Fibroblast of mammary gland (primary cell): ENCODE results near the gene CSNK2A3.

ENCODE experiments used
- DNase-seq: peaks from one replicate; pipeline ENCODE4 v3.0.0-alpha.2; 2010; ENCODE audit warnings: low read depth
- H3K4me3 ChIP-seq: 2 replicates; pipeline ENCODE4 v1.5.1; 2011; ENCODE audit warnings: low read depth, mild to moderate bottlenecking, low read length, moderate library complexity; ENCODE audit not compliant: control insufficient read depth
- CTCF ChIP-seq: conservative IDR thresholded peaks from 2 replicates; pipeline ENCODE4 v1.5.1; 2011; ENCODE audit warnings: low read depth, low read length, inconsistent platforms; ENCODE audit not compliant: control insufficient read depth, insufficient read depth

The CSNK2A3 gene

GRCh38 chr11:11324090-11324489 lies 29.0 kb downstream of the CSNK2A3 start:
- no peak for TF ChIP-seq CTCF
- peak; percentile 48 for DNase-seq
- H3K4me3 ChIP-seq, result no peak overlapping the region

- DNase-seq, result no peak
- TF ChIP-seq CTCF, result no peak
- no peak overlapping the region for H3K4me3 ChIP-seq
Measured at GRCh38 chr11:11322101-11322500, 30.9 kb downstream of the CSNK2A3 start.

- no peak for DNase-seq
Measured at GRCh38 chr11:11320825-11321224, 32.2 kb downstream of the CSNK2A3 start.

GRCh38 chr11:11318961-11319360 lies 34.1 kb downstream of the CSNK2A3 start:
- H3K4me3 ChIP-seq, result no peak overlapping the region
- no peak for DNase-seq
- no peak for TF ChIP-seq CTCF

More at GRCh38 chr11:11320825-11321224, 32.2 kb downstream of the CSNK2A3 start:
- H3K4me3 ChIP-seq, result no peak overlapping the region
- no peak for TF ChIP-seq CTCF

GRCh38 chr11:11318461-11318860 lies 34.6 kb downstream of the CSNK2A3 start:
- no peak for TF ChIP-seq CTCF
- no peak overlapping the region for H3K4me3 ChIP-seq
- DNase-seq, result no peak

GRCh38 chr11:11316651-11317230 lies 36.3 kb downstream of the CSNK2A3 start:
- no peak for DNase-seq
- TF ChIP-seq CTCF, result no peak

GRCh38 chr11:11313902-11314692 lies 39.0 kb downstream of the CSNK2A3 start:
- no peak for TF ChIP-seq CTCF
- H3K4me3 ChIP-seq, result no peak overlapping the region
- no peak for DNase-seq

More at GRCh38 chr11:11316651-11317230, 36.3 kb downstream of the CSNK2A3 start:
- no peak overlapping the region for H3K4me3 ChIP-seq
